Duodenal mucosa (tissue), 2 donors: Measurements from ENCODE around the gene COL6A5.

ENCODE experiments used
- H3K27ac ChIP-seq: one replicate; pipeline ENCODE4 v1.7.0; 2013; ENCODE audit warnings: low read depth, low read length
- H3K27me3 ChIP-seq, 2 donors: one replicate each; pipeline ENCODE4 v1.7.0; 2013; ENCODE audit warnings: low read length in 2 of 2, control low read depth in 1 of 2; ENCODE audit not compliant: insufficient read depth in 2 of 2, control insufficient read depth in 1 of 2
- H3K36me3 ChIP-seq, 2 donors: one replicate each; pipeline ENCODE4 v1.7.0; 2013; ENCODE audit warnings: low read length in 2 of 2, control low read depth in 1 of 2; ENCODE audit not compliant: insufficient read depth in 2 of 2, control insufficient read depth in 1 of 2
- H3K4me1 ChIP-seq, 2 donors: one replicate each; pipeline ENCODE4 v1.7.0; 2013; ENCODE audit warnings: low read length in 2 of 2, control low read depth in 1 of 2; ENCODE audit not compliant: insufficient read depth in 2 of 2, control insufficient read depth in 1 of 2
- H3K4me3 ChIP-seq, 2 donors: one replicate each; pipeline ENCODE4 v1.7.0; 2013; ENCODE audit warnings: low read length in 2 of 2, low read depth in 1 of 2
- H3K9ac ChIP-seq, 2 donors: one replicate each; pipeline ENCODE4 v1.7.0; 2013; ENCODE audit warnings: low read length in 2 of 2, low read depth in 1 of 2
- H3K9me3 ChIP-seq, 2 donors: one replicate each; pipeline ENCODE4 v1.7.0; 2013; ENCODE audit warnings: low read length in 2 of 2, control low read depth in 1 of 2; ENCODE audit not compliant: control insufficient read depth in 1 of 2

The COL6A5 gene

GRCh38 chr3:130463221-130463620 is 117.7 kb downstream of the COL6A5 start:
- Histone ChIP-seq H3K9ac (no peak overlapping the region), H3K4me3 (no peak overlapping the region), H3K27ac (no peak overlapping the region), H3K27me3 (no peaks in the 10 kb centered on the region), H3K9me3 (no peaks in the 10 kb centered on the region), H3K36me3 (no peaks in the 10 kb centered on the region), H3K4me1 (no peaks in the 10 kb centered on the region)

- Histone ChIP-seq H3K27me3 (no peaks in the 10 kb centered on the region), H3K4me3 (no peak overlapping the region), H3K9ac (no peak overlapping the region), H3K9me3 (no peaks in the 10 kb centered on the region), H3K4me1 (no peaks in the 10 kb centered on the region), H3K36me3 (no peaks in the 10 kb centered on the region), H3K27ac (no peak overlapping the region)
Measured at GRCh38 chr3:130465521-130465920, 120.0 kb downstream of the COL6A5 start.

GRCh38 chr3:130468311-130468710 is 122.8 kb downstream of the COL6A5 start:
- no peaks in the 10 kb centered on the region for H3K9me3 ChIP-seq
- H3K9ac ChIP-seq = no peak overlapping the region
- H3K27me3 ChIP-seq = no peaks in the 10 kb centered on the region
- H3K27ac ChIP-seq = no peak overlapping the region
- no peaks in the 10 kb centered on the region for H3K36me3 ChIP-seq
- no peaks in the 10 kb centered on the region for H3K4me1 ChIP-seq
- H3K4me3 ChIP-seq = no peak overlapping the region

- Histone ChIP-seq H3K9me3 (no peaks in the 10 kb centered on the region), H3K36me3 (no peaks in the 10 kb centered on the region), H3K4me3 (no peak overlapping the region), H3K27ac (no peak overlapping the region), H3K4me1 (no peaks in the 10 kb centered on the region), H3K9ac (no peak overlapping the region), H3K27me3 (no peaks in the 10 kb centered on the region)
Measured at GRCh38 chr3:130470126-130470525, 124.7 kb downstream of the COL6A5 start.

- Histone ChIP-seq H3K9ac (no peak overlapping the region), H3K36me3 (no peaks in the 10 kb centered on the region), H3K9me3 (no peaks in the 10 kb centered on the region), H3K27me3 (no peaks in the 10 kb centered on the region), H3K4me1 (no peaks in the 10 kb centered on the region), H3K27ac (no peak overlapping the region), H3K4me3 (no peak overlapping the region)
Measured at GRCh38 chr3:130473416-130473815, 127.9 kb downstream of the COL6A5 start.

- no peaks in the 10 kb centered on the region for H3K9me3 ChIP-seq
- no peak overlapping the region for H3K4me3 ChIP-seq
- no peaks in the 10 kb centered on the region for H3K36me3 ChIP-seq
- H3K4me1 ChIP-seq = no peaks in the 10 kb centered on the region
- no peak overlapping the region for H3K27ac ChIP-seq
- H3K27me3 ChIP-seq = no peaks in the 10 kb centered on the region
- H3K9ac ChIP-seq = no peak overlapping the region
Measured at GRCh38 chr3:130480736-130481135, 135.3 kb downstream of the COL6A5 start.

- no peaks in the 10 kb centered on the region for H3K27me3 ChIP-seq
- no peaks in the 10 kb centered on the region for H3K4me1 ChIP-seq
- no peaks in the 10 kb centered on the region for H3K9me3 ChIP-seq
- no peak overlapping the region for H3K27ac ChIP-seq
- H3K9ac ChIP-seq = no peak overlapping the region
- no peaks in the 10 kb centered on the region for H3K36me3 ChIP-seq
- no peak overlapping the region for H3K4me3 ChIP-seq
Measured at GRCh38 chr3:130488288-130488687, 142.8 kb downstream of the COL6A5 start.

- Histone ChIP-seq H3K27me3 (no peaks in the 10 kb centered on the region), H3K27ac (no peak overlapping the region), H3K9me3 (no peaks in the 10 kb centered on the region), H3K9ac (no peak overlapping the region), H3K4me1 (no peaks in the 10 kb centered on the region), H3K36me3 (no peaks in the 10 kb centered on the region), H3K4me3 (no peak overlapping the region)
Measured at GRCh38 chr3:130488769-130489450, 143.4 kb downstream of the COL6A5 start.

GRCh38 chr3:130490241-130490640 is 144.8 kb downstream of the COL6A5 start:
- Histone ChIP-seq H3K27ac (no peak overlapping the region), H3K36me3 (no peaks in the 10 kb centered on the region)

GRCh38 chr3:130491431-130491830 is 146.0 kb downstream of the COL6A5 start:
- Histone ChIP-seq H3K27ac (no peak overlapping the region), H3K27me3 (no peaks in the 10 kb centered on the region), H3K4me3 (no peak overlapping the region), H3K9me3 (no peaks in the 10 kb centered on the region), H3K9ac (no peak overlapping the region), H3K4me1 (no peaks in the 10 kb centered on the region), H3K36me3 (no peaks in the 10 kb centered on the region)

More at GRCh38 chr3:130490241-130490640, 144.8 kb downstream of the COL6A5 start:
- Histone ChIP-seq H3K27me3 (no peaks in the 10 kb centered on the region), H3K4me3 (no peak overlapping the region), H3K9me3 (no peaks in the 10 kb centered on the region), H3K9ac (no peak overlapping the region), H3K4me1 (no peaks in the 10 kb centered on the region)

- Histone ChIP-seq H3K4me3 (no peak overlapping the region), H3K36me3 (no peaks in the 10 kb centered on the region), H3K27me3 (no peaks in the 10 kb centered on the region), H3K27ac (no peak overlapping the region), H3K9ac (no peak overlapping the region), H3K4me1 (no peaks in the 10 kb centered on the region), H3K9me3 (no peaks in the 10 kb centered on the region)
Measured at GRCh38 chr3:130504701-130505100, 159.2 kb downstream of the COL6A5 start.
